ENCODE results near the gene TOM1L2. TPM values are rescaled to one million over a fixed set of nuclear protein-coding genes. Genes with fewer than 3 reads are reported as not detected.
"Not testable (repeated sequence)": the region's sequence is repeated elsewhere in the genome, so short reads cannot be mapped to it uniquely, and the experiment has no call there.

Gene TOM1L2
- polyA plus RNA-seq, 12 donors, result 24.6 to 54.9 (median 38.8) TPM; not detected in 1

DNA sequence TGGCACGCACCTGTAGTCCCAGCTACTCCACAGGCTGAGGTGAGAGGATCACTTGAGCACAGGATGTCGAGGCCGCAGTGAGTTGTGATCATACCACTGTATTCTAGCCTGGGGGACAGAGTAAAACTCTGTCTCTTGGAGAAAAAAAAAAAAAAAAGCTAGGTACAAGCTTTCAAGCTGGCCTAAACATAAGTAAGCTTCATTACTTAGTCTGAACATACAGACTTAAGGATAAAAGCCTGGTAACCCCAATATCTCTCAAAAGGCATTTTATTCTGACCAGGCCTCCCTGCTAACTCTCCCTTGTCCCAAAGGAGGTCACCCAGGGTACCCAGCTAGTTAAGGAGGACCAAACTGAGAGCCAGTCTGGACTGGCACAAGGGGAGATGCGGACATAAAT lies 46.2 kb downstream of the TOM1L2 start:
- no peak for DNase-seq

DNA sequence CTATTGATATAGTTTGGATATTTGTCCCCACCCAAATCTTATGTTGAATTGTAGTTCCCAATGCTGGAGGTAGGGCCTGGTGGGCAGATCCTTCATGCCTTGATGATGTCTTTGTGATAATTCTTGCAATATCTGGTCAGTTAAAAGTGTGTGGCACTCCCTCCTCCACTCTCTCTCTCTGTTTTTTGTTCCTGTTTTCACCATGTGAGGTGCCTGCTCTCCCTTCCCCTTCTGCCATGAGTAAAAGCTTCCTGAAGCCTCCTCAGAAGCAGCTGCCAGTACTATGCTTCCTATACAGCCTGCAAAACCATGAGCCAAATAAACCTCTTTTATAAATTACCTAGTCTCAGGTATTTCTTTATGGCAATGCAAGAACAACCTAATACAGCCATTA lies 47.3 kb downstream of the TOM1L2 start:
- no peak for DNase-seq

DNA sequence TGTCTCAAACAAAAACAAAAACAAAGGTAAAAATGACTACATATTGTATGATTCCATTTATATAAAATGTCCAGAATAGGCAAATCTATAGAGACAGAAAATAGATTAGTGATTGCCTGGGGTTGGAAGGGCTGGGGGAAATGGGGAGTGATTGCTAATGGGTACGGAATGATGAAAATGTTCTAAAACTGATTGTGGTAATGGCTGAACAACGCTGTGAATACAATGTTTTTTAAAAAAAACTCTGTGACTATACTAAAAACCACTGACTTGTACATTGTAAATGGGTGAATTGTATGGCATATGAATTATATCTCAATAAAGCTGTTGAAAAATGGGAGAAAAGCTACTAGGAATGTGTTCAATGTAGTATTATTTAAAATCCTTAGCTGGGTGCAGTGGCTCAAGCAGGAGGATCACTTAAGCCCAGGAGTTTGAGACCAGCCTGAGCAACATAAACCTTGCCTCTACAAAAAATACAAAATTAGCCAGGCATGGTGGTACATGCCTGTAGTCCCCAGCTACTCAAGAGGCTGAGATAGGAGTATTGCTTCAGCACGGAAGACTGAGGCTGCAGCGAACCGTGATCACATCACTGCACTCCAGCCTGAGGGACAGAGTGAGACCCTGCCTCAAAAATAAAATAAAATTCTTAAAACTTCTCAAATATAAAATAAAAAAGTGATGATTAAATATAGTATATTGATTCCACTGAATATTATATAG lies 47.9 kb downstream of the TOM1L2 start:
- DNase-seq, result no peak

DNA sequence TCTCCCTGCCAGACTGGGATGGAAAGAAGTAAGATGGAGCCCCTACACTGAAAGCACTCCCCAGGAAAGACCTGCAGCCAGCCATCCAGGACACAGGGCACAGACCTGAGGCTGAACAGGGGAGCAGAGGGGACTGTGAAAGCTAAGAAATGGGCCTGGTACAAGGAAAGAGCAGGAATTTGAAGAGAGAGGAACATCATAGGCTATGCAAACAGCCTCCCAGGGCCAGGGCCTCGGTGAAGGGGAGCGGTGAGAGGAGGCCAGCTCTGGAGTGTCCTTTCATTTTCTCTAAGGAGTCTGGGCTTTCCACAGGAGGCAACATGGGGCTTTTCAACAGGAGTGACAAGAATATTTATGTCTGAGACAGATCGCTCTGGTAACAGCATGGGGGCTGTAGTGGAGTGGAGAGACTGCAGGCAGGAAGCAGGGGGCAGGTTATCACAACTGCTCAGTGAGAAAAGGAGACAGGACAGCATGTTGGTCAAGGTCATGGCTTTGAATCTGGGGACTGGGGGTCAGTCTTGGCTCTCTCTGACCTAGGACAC lies 50.1 kb downstream of the TOM1L2 start:
- no peak for DNase-seq

DNA sequence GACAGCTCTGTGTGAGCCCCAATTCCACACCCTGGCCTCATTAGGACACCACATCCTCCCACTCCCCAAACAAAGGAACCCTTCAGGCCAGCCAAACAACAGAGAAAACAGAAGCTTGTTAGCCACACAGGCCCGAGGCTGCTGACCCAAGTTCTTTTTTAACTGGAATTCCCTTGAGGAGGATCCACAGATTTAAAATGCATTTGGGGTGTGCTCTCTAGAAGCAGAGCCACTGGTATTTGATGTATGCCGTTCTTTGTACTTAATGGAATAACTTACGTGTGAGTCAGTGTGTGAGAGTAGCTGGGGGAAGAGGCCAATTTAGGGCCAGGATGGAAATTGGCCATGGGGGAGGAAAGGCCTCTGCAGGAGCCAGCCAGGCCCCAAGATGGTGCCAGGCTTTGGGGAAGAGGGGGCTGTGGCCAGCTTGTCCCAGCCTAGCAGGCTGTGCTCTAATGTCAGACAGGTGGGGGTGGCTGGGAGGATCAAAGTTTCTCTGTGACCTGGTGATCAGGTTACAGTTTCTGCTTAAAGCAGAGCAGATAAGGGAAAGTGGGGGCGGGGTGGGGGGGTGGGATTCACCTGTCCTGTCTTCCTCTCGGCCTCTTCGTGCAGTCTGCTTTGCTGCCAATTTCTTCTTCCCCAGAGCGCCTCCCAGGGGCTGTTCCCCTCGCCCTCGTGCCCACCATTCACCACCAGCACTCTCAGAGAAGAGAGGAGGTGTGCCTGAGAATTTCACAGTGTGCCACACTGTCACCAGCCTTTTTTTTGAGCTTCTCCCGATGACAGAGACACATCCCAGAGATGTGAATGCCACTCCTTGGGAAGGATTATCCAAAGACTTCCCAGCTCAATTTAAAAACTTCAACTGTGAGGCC lies 50.8 kb downstream of the TOM1L2 start:
- peak; percentile 57 for DNase-seq

DNA sequence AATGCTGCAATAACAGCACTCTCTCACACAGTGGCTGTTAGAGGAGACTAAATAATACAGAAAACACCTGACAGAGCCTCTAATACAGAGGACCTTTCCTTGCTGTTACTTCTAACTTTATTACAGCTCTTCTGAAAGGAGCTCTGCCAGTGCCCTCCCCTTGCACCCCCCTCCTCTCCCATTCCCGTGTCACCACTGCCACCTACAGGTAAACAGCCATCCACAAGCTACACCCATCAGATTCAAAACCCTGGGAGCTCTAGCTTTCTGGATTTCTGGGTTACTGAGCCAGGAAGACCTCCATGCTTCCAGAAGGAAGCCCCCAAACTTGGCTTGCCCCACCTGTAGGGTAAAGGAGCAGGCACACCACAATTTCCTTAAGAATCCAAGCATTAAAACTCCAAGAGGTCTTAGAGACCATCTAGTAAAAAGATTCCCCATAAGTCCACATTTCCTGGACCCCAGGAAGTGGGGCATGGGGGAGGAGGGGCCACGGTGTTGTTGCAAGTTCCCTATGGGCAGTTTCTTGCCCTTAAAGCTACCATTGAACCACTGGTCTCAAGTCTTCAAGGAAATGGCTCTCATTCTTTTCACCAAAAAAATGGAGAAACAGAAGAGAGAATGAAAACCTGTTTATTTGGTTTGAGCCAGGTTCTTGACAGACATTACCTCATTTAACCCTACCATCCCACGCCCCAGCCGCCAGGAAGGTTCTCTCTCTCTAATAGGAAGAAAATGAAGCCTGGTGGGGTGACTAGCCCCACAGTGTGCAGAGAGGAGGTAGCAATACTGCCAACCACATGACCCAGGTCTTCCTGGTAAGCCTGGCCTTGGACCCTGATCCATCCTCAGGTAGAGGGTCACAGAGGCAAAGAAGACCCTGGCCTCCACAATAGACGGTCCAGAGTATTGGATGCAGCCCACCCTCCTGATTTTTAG lies 52.8 kb downstream of the TOM1L2 start:
- DNase-seq, result peak; percentile 84

DNA sequence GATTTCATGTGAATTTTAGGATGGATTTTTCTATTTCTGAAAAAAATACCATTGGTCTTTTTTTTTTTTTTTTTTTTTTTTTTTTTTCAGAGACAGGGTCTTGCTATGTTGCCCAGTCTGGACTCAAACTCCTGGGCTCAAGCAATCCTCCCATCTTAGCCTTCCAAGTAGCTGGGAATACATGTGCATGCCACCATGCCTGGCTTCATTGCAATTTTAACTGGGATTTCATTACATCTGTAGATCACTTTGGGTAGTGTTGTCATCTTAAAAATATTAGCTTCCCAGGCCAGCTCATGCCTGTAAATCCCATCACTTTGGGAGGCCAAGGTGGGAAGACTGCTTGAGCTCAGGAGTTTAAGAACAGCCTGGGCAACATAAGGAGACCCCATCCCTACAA lies 54.8 kb downstream of the TOM1L2 start:
- no peak for DNase-seq

DNA sequence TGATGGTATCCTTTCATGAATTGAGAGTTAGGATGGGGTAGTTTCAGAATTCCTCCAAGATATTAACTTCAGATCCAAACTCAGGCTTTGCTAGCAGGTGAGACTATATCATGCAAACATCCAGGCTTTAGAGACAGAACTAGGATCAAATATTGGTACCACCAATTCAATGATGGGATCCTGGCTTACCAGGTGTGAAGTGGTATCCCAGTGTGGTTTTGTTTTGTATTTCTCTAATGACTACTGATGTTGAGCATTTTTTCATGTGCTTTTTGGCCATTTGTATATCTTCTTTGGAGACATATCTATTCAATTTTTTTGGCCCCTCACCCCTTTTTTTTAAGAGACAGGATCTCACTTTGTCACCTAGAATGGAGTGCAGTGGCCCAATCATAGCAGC lies 57.0 kb downstream of the TOM1L2 start:
- DNase-seq, result no peak

DNA sequence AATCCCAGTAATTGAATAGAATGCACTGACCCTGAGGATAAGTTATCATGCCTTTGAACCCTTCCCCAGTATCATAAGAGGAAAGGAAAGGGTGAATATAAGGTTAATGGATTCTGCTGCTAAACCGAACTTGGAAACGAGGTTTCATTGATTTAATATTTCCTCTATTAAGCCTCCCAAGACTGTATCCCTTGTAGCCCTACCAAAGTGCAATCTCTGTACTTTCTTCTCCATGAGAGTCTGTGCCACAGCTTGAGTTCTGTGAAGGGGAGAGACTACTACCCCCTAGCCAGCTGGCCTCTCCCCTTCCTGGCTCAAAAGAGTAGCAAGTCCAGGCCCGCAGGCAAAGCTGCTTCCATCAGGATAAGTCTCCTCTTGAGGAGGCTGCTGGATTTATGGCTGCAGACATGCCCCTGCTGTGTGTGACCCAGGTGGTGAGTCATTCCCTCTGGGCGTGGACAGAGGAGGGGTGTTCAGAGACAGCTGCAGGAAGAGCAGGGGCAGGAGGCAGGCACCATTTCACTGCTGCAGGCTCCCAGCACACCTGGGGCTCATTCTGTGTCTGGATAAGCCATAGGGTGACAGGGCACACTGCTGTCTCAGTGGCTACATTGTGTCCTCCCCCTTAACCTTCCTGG lies 58.4 kb downstream of the TOM1L2 start:
- peak; percentile 50 for DNase-seq

DNA sequence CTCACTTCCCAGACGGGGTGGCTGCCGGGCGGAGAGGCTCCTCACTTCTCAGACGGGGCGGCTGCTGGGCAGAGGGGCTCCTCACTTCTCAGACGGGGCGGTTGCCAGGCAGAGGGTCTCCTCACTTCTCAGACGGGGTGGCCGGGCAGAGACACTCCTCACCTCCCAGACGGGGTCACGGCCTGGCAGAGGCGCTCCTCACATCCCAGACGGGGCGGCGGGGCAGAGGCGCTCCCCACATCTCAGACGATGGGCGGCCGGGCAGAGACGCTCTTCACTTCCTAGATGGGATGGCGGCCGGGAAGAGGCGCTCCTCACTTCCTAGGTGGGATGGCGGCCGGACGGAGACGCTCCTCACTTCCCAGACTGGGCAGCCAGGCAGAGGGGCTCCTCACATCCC lies 59.9 kb downstream of the TOM1L2 start:
- DNase-seq, result not testable (repeated sequence)

DNA sequence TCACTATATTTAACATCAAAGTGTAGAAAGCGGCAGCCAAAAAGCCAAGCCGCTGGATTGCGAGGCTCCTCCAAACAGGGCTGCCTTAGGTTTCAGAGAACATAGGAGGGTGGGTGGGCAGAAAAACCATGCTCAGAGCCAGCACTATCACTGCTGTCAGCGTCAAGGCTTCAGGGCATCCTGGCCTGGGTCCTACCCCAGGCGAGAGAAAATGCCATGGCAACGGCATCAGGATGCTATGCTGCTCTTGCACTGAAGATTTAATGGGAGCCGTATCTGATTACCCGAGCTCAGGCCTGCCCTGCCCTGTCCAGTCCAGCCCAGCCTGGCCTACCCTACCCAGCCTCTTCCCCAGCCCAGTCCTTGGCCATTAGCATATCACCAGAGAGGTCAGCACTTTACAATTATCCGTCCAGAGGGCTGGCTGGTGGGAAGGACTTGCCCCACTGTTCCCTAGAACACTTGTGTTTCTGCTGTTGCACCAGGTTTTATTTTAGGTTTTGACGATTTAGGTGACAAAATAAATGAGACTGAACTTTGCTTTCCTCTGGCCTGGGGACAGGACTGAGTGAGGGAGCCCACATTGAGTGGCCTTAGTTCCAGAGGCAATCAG lies 61.1 kb downstream of the TOM1L2 start:
- no peak for DNase-seq

DNA sequence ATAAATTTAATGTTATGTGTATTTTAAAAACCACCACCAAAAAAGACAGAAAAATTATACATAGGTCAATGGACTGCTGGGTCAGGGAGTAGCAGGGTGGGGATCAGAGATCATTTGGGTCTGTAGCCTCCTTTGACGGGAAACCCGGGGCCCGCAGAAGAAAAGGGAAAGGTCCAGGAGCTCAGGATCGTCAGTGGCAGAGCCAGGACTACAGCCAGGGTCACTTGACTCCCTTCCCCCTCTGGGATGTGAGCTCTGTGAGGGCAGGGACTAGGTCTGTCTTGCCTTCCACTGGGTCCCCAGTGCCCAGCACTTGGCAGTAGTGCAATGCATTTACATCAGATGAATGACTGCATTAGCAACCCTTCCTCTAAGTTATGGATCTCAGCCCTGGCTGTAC lies 62.1 kb downstream of the TOM1L2 start:
- no peak for DNase-seq

DNA sequence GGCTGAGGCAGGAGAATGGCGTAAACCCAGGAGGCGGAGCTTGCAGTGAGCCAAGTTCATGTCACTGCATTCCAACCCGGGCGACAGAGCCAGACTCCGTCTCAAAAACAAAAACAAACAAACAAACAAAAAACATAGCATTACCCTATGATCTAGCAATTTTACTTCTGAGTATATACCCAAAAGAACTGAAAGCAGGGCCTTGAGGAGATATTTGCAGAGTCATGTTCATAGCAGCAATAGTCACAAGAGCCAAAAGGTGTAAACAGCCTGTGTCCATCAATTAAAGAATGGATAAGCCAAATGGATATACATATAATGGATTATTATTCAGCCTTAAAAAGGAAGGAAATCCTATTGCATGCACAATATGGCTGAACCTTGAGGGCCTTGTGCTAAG lies 63.1 kb downstream of the TOM1L2 start:
- no peak for DNase-seq

DNA sequence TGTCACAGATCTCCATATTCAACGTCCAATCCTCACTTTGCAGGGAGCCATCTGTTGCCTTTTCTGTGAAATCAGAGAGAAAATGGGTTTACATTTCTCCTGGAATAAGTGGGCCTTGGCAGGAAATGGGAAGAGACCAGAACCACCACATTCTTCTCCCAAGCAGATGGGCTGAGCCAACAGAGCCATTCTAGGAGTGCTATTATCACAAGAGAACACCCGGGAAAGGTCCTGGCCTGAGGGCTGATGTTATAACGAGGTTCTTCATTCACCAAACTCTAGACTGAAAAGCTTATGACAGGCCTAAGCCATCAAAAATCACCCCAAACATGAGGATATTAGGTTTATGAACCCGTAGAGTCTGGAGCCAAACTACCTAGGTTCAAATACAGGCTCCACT lies 64.7 kb downstream of the TOM1L2 start:
- no peak for DNase-seq

DNA sequence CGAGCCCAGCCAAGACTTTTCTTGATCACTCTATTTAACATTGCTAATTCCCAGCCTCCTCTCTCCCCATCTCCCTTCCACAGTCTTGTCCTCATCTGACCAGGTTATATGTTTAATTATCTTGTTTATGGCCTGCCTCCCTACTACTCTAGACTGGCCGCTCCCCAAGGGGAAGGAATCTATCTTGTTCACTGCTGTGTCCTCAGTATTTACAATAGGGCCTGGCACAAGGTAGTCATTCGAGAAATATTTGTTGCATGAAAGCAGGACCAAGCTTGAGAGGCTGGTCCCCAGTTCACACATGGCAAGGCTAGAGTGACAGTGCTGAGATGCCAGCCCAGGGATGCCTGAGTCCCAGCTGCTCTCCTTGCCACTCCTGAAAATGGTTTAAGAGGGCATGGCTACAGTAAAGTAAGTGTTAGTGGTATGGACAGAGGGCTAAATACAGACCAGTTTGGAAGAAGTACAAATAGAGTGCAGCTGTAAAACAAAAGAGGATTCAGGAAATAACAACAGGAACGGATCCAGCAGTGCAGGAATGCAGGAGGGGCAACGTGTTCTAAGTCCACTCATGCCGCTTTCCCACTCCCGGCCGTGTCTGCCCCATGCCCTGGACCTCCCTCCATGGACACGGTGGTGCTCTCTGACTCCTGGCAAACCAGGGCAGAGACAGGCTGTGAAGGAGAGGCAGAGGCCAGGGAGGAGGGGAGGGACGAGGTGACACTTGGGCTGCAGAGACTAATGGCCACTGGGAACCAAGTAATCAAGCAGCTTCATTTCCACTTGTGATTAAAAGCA lies 65.6 kb downstream of the TOM1L2 start:
- DNase-seq, result no peak

DNA sequence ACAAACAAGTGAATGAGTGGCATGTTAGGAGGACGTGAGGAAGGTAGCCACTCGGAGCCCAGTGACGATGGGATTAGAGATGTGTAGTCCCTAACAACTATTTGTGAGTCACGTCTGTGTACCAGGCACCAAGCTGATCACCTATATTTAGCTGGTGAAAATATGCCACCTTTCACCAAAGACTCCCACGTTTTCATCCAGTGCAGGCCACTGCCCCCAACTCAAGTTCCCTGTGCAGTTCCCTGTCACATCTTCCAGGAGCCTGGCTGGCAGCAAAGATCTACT lies 67.2 kb downstream of the TOM1L2 start:
- no peak for DNase-seq

DNA sequence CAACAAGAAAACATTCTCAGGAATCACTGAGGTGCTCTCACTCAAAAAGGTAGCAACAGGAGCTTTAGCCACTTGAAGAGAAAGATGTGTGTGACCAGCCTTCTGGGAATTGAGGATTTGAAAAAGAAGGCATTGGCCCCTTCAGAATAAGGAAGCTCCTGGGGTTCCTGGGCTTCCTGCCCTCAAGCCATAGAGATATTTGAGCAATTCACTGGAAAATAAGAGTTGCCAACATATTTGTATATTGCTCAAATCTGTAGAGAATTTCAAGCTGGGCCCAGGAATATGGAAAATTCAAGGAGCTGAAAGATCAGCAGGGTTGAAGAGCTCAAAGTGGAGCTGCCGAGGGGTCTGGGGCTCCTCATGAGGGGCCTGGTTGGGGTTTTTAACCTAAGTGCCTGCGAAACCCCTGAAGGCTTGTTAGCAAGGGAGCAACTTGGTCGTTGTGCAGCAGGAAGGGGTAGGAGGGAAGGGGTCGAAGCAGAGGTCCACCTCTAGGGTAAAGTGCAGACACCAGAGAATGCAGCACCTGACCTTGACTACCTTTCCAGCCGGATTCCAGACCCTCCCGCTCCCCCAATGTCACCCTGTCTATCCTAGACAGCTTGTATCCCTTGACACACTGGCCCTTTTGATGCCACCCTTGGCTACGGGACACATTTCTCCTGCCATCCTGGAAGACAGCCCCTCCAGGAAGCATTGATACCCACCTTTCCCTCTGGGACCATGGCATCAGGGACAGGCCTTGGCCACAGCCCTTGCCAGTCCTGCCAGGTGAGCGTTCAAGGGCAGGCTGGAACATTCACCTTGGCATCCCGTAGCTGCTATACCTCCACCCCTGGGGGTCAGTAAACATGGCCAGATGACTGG lies 67.8 kb downstream of the TOM1L2 start:
- DNase-seq, result no peak

DNA sequence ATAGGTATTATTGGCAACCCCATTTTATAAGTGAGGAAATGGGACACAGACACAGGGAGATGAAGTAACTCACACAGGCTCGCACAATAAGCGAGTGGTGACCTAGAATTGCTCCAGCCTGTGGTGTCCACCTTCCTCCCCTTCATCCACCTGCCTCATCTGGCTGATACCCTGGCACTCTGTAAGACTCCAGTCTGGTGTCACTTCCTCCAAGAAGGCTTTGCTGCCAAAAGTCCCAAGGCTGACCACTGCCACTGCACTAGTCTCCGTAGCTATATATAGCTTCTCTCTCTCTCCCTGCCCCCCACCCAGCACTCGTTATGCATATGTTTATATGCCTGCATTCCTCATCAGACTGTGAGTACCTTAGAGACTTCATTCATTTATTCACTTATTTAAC lies 69.3 kb downstream of the TOM1L2 start:
- DNase-seq, result no peak

DNA sequence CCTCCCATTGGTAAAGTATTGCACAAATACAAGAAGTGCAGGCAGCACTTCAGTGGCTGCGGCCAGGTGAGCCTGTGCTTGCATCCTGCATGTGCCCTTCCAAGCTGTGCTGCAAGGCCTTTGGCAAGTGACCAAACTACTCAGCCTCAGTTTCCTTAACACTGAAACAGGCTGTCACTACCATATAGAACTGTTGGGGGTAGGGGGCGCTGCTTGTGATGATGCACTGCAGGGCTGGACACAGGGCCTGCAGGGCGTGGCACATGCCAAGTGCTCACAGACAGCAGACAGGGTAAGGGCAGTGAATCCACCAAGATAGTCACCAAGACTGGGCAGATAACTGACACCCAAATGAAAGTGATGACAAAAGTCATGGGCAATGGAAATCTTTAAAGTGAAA lies 69.8 kb downstream of the TOM1L2 start:
- no peak for DNase-seq

Data from muscle of arm (tissue), 12 donors.